K562 (cell line): Measurements from ENCODE around the gene RABL2A. TPM values are rescaled to one million over a fixed set of nuclear protein-coding genes. Genes with fewer than 3 reads are reported as not detected.
"Not testable (repeated sequence)": the region's sequence is repeated elsewhere in the genome, so short reads cannot be mapped to it uniquely, and the experiment has no call there.

Experiments used
- ATF1 ChIP-seq, 2 experiments: fragments of 450-650 bp in 1 of 2; IDR thresholded peaks; 2 replicates each; pipeline ENCODE4 v1.6.1; 2016; ENCODE audit warnings: missing compliant biosample characterization in 1 of 2, missing genetic modification characterization in 1 of 2
- CCNT2 ChIP-seq: IDR thresholded peaks from 2 replicates; pipeline ENCODE4 v1.6.1; 2011; ENCODE audit warnings: borderline replicate concordance, low read depth, mild to moderate bottlenecking, moderate library complexity, mixed read lengths, low read length; ENCODE audit not compliant: insufficient read length; ENCODE audit errors: extremely low read depth
- CGGBP1 ChIP-seq: fragments of 250-450 bp; sonication (Bioruptor Pico); IDR thresholded peaks from 2 replicates; pipeline ENCODE4 v1.9.0; 2021; ENCODE audit warnings: mild to moderate bottlenecking
- ETV5 ChIP-seq: sonication (generic); formaldehyde crosslinking; IDR thresholded peaks from 2 replicates; pipeline ENCODE4 v1.4.0; 2020; ENCODE audit warnings: low read depth, mild to moderate bottlenecking, missing genetic modification reagents
- ETV6 ChIP-seq, 3 experiments: fragments of 150-350 bp in 1 of 3; sonication (generic) in 1 of 3; formaldehyde crosslinking in 1 of 3; IDR thresholded peaks; 2 replicates each; pipeline versions ENCODE4 v1.6.1 to v1.8.0; 2014 to 2022; ENCODE audit warnings: borderline replicate concordance in 2 of 3, low read depth in 2 of 3, antibody characterized with exemption in 1 of 3, low read length in 1 of 3, mild to moderate bottlenecking in 1 of 3, missing genetic modification reagents in 1 of 3
- GATAD2A ChIP-seq: fragments of 450-650 bp; IDR thresholded peaks from 2 replicates; pipeline ENCODE4 v1.6.1; 2017
- HMGN3 ChIP-seq: IDR thresholded peaks from 2 replicates; pipeline ENCODE4 v1.6.1; 2011; ENCODE audit warnings: borderline replicate concordance, low read depth, mild to moderate bottlenecking, mixed read lengths, low read length; ENCODE audit not compliant: insufficient read length; ENCODE audit errors: extremely low read depth
- MLLT1 ChIP-seq, 2 experiments: fragments of 450-650 bp; IDR thresholded peaks; 2 replicates each; pipeline ENCODE4 v1.6.1; 2016
- RNF2 ChIP-seq: sonication (generic); IDR thresholded peaks from 2 replicates; pipeline ENCODE4 v1.6.1; 2016
- SMARCE1 ChIP-seq: fragments of 450-650 bp; IDR thresholded peaks from 2 replicates; pipeline ENCODE4 v1.7.1; 2016; ENCODE audit warnings: mild to moderate bottlenecking
- TAF9B ChIP-seq: fragments of 450-650 bp; IDR thresholded peaks from 2 replicates; pipeline ENCODE4 v1.6.1; 2018; ENCODE audit warnings: mild to moderate bottlenecking; ENCODE audit not compliant: partially characterized antibody
- TOE1 ChIP-seq, 2 experiments: fragments of 450-650 bp in 1 of 2; sonication (generic) in 1 of 2; formaldehyde crosslinking in 1 of 2; IDR thresholded peaks; 2 replicates each; pipeline versions ENCODE4 v1.7.1 to v1.8.0; 2016 to 2022; ENCODE audit warnings: borderline replicate concordance in 2 of 2, mild to moderate bottlenecking in 2 of 2, antibody characterized with exemption in 1 of 2, inconsistent platforms in 1 of 2, low read depth in 1 of 2, missing genetic modification reagents in 1 of 2, moderate library complexity in 1 of 2
- ZBTB1 ChIP-seq: sonication (generic); formaldehyde crosslinking; IDR thresholded peaks from 2 replicates; pipeline ENCODE4 v1.8.1; 2023; ENCODE audit warnings: missing genetic modification reagents, low read depth, mild to moderate bottlenecking, borderline replicate concordance
- ZBTB33 ChIP-seq: sonication (generic); formaldehyde crosslinking; IDR thresholded peaks from 2 replicates; pipeline ENCODE4 v1.8.1; 2023; ENCODE audit warnings: mild to moderate bottlenecking, missing genetic modification reagents
- ZC3H4 ChIP-seq: sonication (generic); formaldehyde crosslinking; IDR thresholded peaks from 2 replicates; pipeline ENCODE4 v1.9.0; 2021; ENCODE audit warnings: missing genetic modification reagents, borderline replicate concordance
- ZFP36 ChIP-seq: fragments of 150-350 bp; IDR thresholded peaks from 2 replicates; pipeline ENCODE4 v1.6.1; 2018; ENCODE audit warnings: low read length, low read depth; ENCODE audit not compliant: partially characterized antibody
- ZMIZ1 ChIP-seq, 2 experiments: fragments of 150-350 bp in 1 of 2; IDR thresholded peaks; 2 replicates each; pipeline ENCODE4 v1.6.1; 2012 to 2016; ENCODE audit warnings: low read depth in 2 of 2, low read length in 2 of 2, mild to moderate bottlenecking in 1 of 2, moderate library complexity in 1 of 2
- polyA plus RNA-seq, 8 experiments: library from polyadenylated mRNA; depleted of rRNA in 4 of 8; stranded (reverse) in 5 of 8; unstranded in 3 of 8; fragments of >200 nt; fragmentation: Nextera tagmentation in 2 of 8; fragmentation: Illumina TruSeq in 1 of 8; extraction: Ambion mirVana in 2 of 8; extraction: Trizol in 1 of 8; gene quantifications; 2 replicates each; pipeline versions ENCODE4 v1.2.1 to v1.2.3, GENCODE V29; 2011 to 2014; ENCODE audit warnings: inconsistent platforms in 1 of 8, missing spikeins in 1 of 8
- total RNA-seq, 7 experiments: library from RNA; depleted of rRNA in 6 of 7; stranded (reverse); fragments of >200 nt in 6 of 7; fragmentation: Illumina TruSeq in 2 of 7; extraction: Trizol in 2 of 7; gene quantifications; 2 replicates each; pipeline versions ENCODE4 v1.2.1 to v1.2.3, GENCODE V29; 2011 to 2021; ENCODE audit warnings: low replicate concordance in 1 of 7

RABL2A gene
- total and polyA plus RNA-seq, 9 of the 15 experiments (the other 6 are each of a cell fraction or from before 2014, with no cell fraction given), result 0.27 to 5.8 (median 3.2) TPM

GRCh38 chr2:113583521-113584225, 43.4 kb upstream of the RABL2A start (continued):
- TF ChIP-seq ZBTB33 (CRISPR knock-in tag), result peak; percentile 65
- TF ChIP-seq TAF9B, result peak; percentile 70
- peak; percentile 31 for TF ChIP-seq ZFP36
- peak; percentile 53 for TF ChIP-seq HMGN3
- peak; percentile 93 for TF ChIP-seq ETV5 (CRISPR knock-in tag)
- TF ChIP-seq ZMIZ1 (IDR thresholded peaks at IDR 0.05; ENCODE audit: low read depth in 2 of 2, low read length in 2 of 2), result peak in 1 of 2 experiments; percentile 24; a peak in 1 of 4 replicates
- peak; percentile 96 for TF ChIP-seq TOE1 (IDR thresholded peaks at IDR 0.05; ENCODE audit: borderline replicate concordance)
- TF ChIP-seq TOE1 (CRISPR knock-in tag; IDR thresholded peaks at IDR 0.05; ENCODE audit: borderline replicate concordance, low read depth); ATF1 (CRISPR knock-in tag; IDR thresholded peaks at IDR 0.05); ETV6 (CRISPR knock-in tag; IDR thresholded peaks at IDR 0.05; ENCODE audit: borderline replicate concordance): not testable (repeated sequence)
- TF ChIP-seq ATF1 (tag; IDR thresholded peaks at IDR 0.05), result 0 out of 2 replicates have a peak, but pooled peaks have one; percentile 11
- peak; percentile 69 for TF ChIP-seq CCNT2
- TF ChIP-seq RNF2, result peak; percentile 92
- TF ChIP-seq ETV6 (IDR thresholded peaks at IDR 0.05; ENCODE audit: borderline replicate concordance in 1 of 2, low read depth in 2 of 2, low read length in 1 of 2), result peak in 1 of 2 experiments; percentile 66; a peak in 2 of 4 replicates
- peak; percentile 46; the same call in 1 of the 2 replicates for TF ChIP-seq ZBTB1 (CRISPR knock-in tag)
- 0 out of 2 replicates have a peak, but pooled peaks have one; percentile 26 for TF ChIP-seq SMARCE1
- peak; percentile 69 to 91 for TF ChIP-seq MLLT1 (IDR thresholded peaks at IDR 0.05)
- 0 out of 2 replicates have a peak, but pooled peaks have one; percentile 36 for TF ChIP-seq CGGBP1 (CRISPR knock-in tag)
- TF ChIP-seq ZC3H4 (CRISPR knock-in tag), result peak; percentile 70; the same call in 1 of the 2 replicates
- peak; percentile 84 for TF ChIP-seq GATAD2A
